Activated CD8-positive, alpha-beta T cell treated with anti-CD3 and anti-CD28 coated beads, Interleukin-2, amount 10 ng/mL, durations not matched to agents 7 days and 5 days (primary cell): ENCODE measurements around the gene ERFL. TPM values are rescaled to one million over a fixed set of nuclear protein-coding genes. Genes with fewer than 3 reads are reported as not detected.
"Not testable (repeated sequence)": the region's sequence is repeated elsewhere in the genome, so short reads cannot be mapped to it uniquely, and the experiment has no call there.

Source experiments
- ATAC-seq: fragments of 150-1000 bp; cut with Tn5 transposase; one replicate; pipeline ENCODE4 v1.10.0; 2021; ENCODE audit warnings: moderate library complexity
- CTCF ChIA-PET: fragments of 350-600 bp; sonication (Branson Sonifier 250); formaldehyde crosslinking; loops from one replicate; lab custom pipeline; 2021; ENCODE audit warnings: antibody characterized with exemption; lab: Charles Lee
- POLR2A ChIA-PET: fragments of 350-600 bp; sonication (Branson Sonifier 250); formaldehyde crosslinking; loops from one replicate; lab custom pipeline; 2021; ENCODE audit warnings: antibody characterized with exemption; lab: Charles Lee
- DNase-seq: peaks from one replicate; pipeline ENCODE4 v3.0.0-alpha.2; 2020
- H3K27ac Mint-ChIP-seq: one replicate; pipeline ENCODE4 v1.8.0; 2021; ENCODE audit warnings: mild to moderate bottlenecking, mixed read lengths
- H3K27me3 Mint-ChIP-seq: one replicate; pipeline ENCODE4 v1.8.0; 2021; ENCODE audit warnings: low read depth, mixed read lengths
- H3K36me3 Mint-ChIP-seq: one replicate; pipeline ENCODE4 v1.8.0; 2021; ENCODE audit warnings: low read depth, mixed read lengths
- H3K4me1 Mint-ChIP-seq: one replicate; pipeline ENCODE4 v1.8.0; 2021; ENCODE audit warnings: low read depth, mixed read lengths
- H3K4me3 Mint-ChIP-seq: one replicate; pipeline ENCODE4 v1.8.0; 2021; ENCODE audit warnings: mild to moderate bottlenecking, mixed read lengths
- H3K9me3 Mint-ChIP-seq: one replicate; pipeline ENCODE4 v1.8.0; 2022; ENCODE audit warnings: mixed read lengths; ENCODE audit not compliant: insufficient read depth
- total RNA-seq, 2 experiments: library from RNA; stranded (reverse); gene quantifications; one replicate each; pipeline ENCODE4 v1.2.3, GENCODE V29; 2021

ERFL gene
- total RNA-seq, 2 experiments from 2014 or later = 0.84 to 1.1 TPM

GRCh38 chr19:41879670-41880328 lies 48.5 kb downstream of the ERFL start:
- Mint-ChIP-seq H3K4me1 (peaks cover 68% of the 10 kb centered on the region), H3K36me3 (peaks cover 18% of the 10 kb centered on the region), H3K9me3 (no peaks in the 10 kb centered on the region), H3K4me3 (no peak overlapping the region), H3K27ac (peak overlapping the region; percentile 70), H3K27me3 (no peaks in the 10 kb centered on the region)
- DNase-seq = no peak
- POLR2A ChIA-PET = no interaction called here
- ATAC-seq = no peak
- CTCF ChIA-PET = no interaction called here

GRCh38 chr19:41879080-41879479 lies 49.2 kb downstream of the ERFL start:
- Mint-ChIP-seq H3K27ac (no peak overlapping the region), H3K4me3 (no peak overlapping the region), H3K36me3 (peaks cover 13% of the 10 kb centered on the region), H3K27me3 (no peaks in the 10 kb centered on the region), H3K4me1 (peaks cover 73% of the 10 kb centered on the region), H3K9me3 (no peaks in the 10 kb centered on the region)
- no peak for DNase-seq
- no peak for ATAC-seq
- POLR2A ChIA-PET = interaction anchor here (9.3 kb wide), 1 partner anchor 8 kb away, joined by 241 read pairs; the partner anchor contains the start of gene ARHGEF1
- CTCF ChIA-PET = interaction anchor here (6.7 to 9.1 kb wide), 2 partner anchors 8 to 19 kb away, joined by 41 to 176 read pairs; partner anchors contain the start of genes ARHGEF1 and RPS19

GRCh38 chr19:41877916-41878905 lies 50.0 kb downstream of the ERFL start:
- no peaks in the 10 kb centered on the region for H3K9me3 Mint-ChIP-seq
- H3K27me3 Mint-ChIP-seq = no peaks in the 10 kb centered on the region
- peaks cover 10% of the 10 kb centered on the region for H3K36me3 Mint-ChIP-seq
- peak overlapping the region; percentile 67 for H3K4me3 Mint-ChIP-seq
- DNase-seq = no peak
- CTCF ChIA-PET = interaction anchor here (1.2 to 9.1 kb wide), 3 partner anchors 9 to 72 kb away, joined by 3 to 176 read pairs (median 41); partner anchors contain the start of genes ARHGEF1 and RPS19
- POLR2A ChIA-PET = interaction anchor here (2.4 to 9.3 kb wide), 3 partner anchors 9 to 18 kb away, joined by 12 to 241 read pairs (median 39); partner anchors contain the start of genes ARHGEF1 and RPS19
- peaks cover 80% of the 10 kb centered on the region for H3K4me1 Mint-ChIP-seq
- peak overlapping the region; percentile 95 for H3K27ac Mint-ChIP-seq
- no peak for ATAC-seq

GRCh38 chr19:41876847-41877832 lies 51.1 kb downstream of the ERFL start, which contains the start of gene CD79A:
TSS of gene CD79A (plus strand) at chr19:41877279. CDS start at chr19:41877305, 26 bp downstream.
- peaks cover 86% of the 10 kb centered on the region for H3K4me1 Mint-ChIP-seq
- peak within 1 kb of the TSS; percentile 67 for H3K4me3 Mint-ChIP-seq
- ATAC-seq = no peak

GRCh38 chr19:41875973-41876372 lies 52.3 kb downstream of the ERFL start:
- H3K9me3 Mint-ChIP-seq, ATAC-seq, H3K27me3 Mint-ChIP-seq, DNase-seq: not testable (repeated sequence)
- H3K4me1 Mint-ChIP-seq = peaks cover 90% of the 10 kb centered on the region
- CTCF ChIA-PET = interaction anchor here (0.6 to 9.1 kb wide), 4 partner anchors 11 to 70 kb away, joined by 3 to 176 read pairs (median 38); partner anchors contain the start of genes ARHGEF1 and RPS19
- H3K4me3 Mint-ChIP-seq = peak overlapping the region; percentile 55
- peak overlapping the region; percentile 95 for H3K27ac Mint-ChIP-seq
- peaks cover 25% of the 10 kb centered on the region for H3K36me3 Mint-ChIP-seq
- POLR2A ChIA-PET = interaction anchor here (1.0 to 9.3 kb wide), 4 partner anchors 11 to 69 kb away, joined by 5 to 241 read pairs (median 26); partner anchors contain the start of genes ARHGEF1 and RPS19

More at GRCh38 chr19:41876847-41877832, 51.1 kb downstream of the ERFL start, which contains the start of gene CD79A:
- ChIA-PET POLR2A (interaction anchor here (2.4 to 9.3 kb wide), 3 partner anchors 10 to 17 kb away, joined by 12 to 241 read pairs (median 39); partner anchors contain the start of genes ARHGEF1 and RPS19), CTCF (interaction anchor here (1.2 to 9.1 kb wide), 3 partner anchors 10 to 74 kb away, joined by 3 to 176 read pairs (median 41); partner anchors contain the start of genes ARHGEF1 and RPS19)
- H3K27me3 Mint-ChIP-seq = no peaks in the 10 kb centered on the region
- DNase-seq = no peak
- H3K9me3 Mint-ChIP-seq = no peaks in the 10 kb centered on the region
- H3K27ac Mint-ChIP-seq = peak within 1 kb of the TSS; percentile 95
- peaks cover 14% of the 10 kb centered on the region for H3K36me3 Mint-ChIP-seq

GRCh38 chr19:41872775-41873647 lies 55.2 kb downstream of the ERFL start:
- peaks cover 52% of the 10 kb centered on the region for H3K36me3 Mint-ChIP-seq
- DNase-seq (peak; percentile 79), ATAC-seq (no peak)
- no peaks in the 10 kb centered on the region for H3K27me3 Mint-ChIP-seq
- CTCF ChIA-PET = interaction anchor here (0.5 to 9.1 kb wide), 20 partner anchors 9 to 85 kb away, joined by 3 to 176 read pairs (median 8); partner anchors contain the start of genes ARHGEF1, ERFL, RABAC1 and RPS19
- peak overlapping the region; percentile 94 for H3K27ac Mint-ChIP-seq
- H3K9me3 Mint-ChIP-seq = no peaks in the 10 kb centered on the region
- H3K4me1 Mint-ChIP-seq = peaks cover 93% of the 10 kb centered on the region
- POLR2A ChIA-PET = interaction anchor here (0.7 to 9.3 kb wide), 13 partner anchors 8 to 86 kb away, joined by 3 to 241 read pairs (median 4); partner anchors contain the start of genes ARHGEF1, RABAC1 and RPS19
- H3K4me3 Mint-ChIP-seq = no peak overlapping the region

- H3K4me3 Mint-ChIP-seq = peak overlapping the region; percentile 63
- ATAC-seq = no peak
- H3K36me3 Mint-ChIP-seq = peaks cover 56% of the 10 kb centered on the region
- H3K27me3 Mint-ChIP-seq = no peaks in the 10 kb centered on the region
- ChIA-PET CTCF (interaction anchor here (1.1 to 9.1 kb wide), 14 partner anchors 9 to 85 kb away, joined by 3 to 176 read pairs (median 12); partner anchors contain the start of genes ARHGEF1, ERFL, RABAC1 and RPS19), POLR2A (interaction anchor here (0.8 to 9.3 kb wide), 7 partner anchors 10 to 87 kb away, joined by 3 to 241 read pairs (median 8); partner anchors contain the start of genes ARHGEF1, RABAC1 and RPS19)
- H3K4me1 Mint-ChIP-seq = peaks cover 92% of the 10 kb centered on the region
- no peaks in the 10 kb centered on the region for H3K9me3 Mint-ChIP-seq
- DNase-seq = no peak
- H3K27ac Mint-ChIP-seq = peak overlapping the region; percentile 94
Observed at GRCh38 chr19:41872384-41872774, 55.9 kb downstream of the ERFL start.

- Mint-ChIP-seq H3K4me3 (peak overlapping the region; percentile 63), H3K36me3 (peaks cover 58% of the 10 kb centered on the region), H3K9me3 (no peaks in the 10 kb centered on the region), H3K27ac (peak overlapping the region; percentile 94), H3K4me1 (peaks cover 91% of the 10 kb centered on the region), H3K27me3 (no peaks in the 10 kb centered on the region)
- DNase-seq = peak; percentile 87
- POLR2A ChIA-PET = interaction anchor here (0.8 to 9.3 kb wide), 8 partner anchors 9 to 88 kb away, joined by 3 to 241 read pairs (median 12); partner anchors contain the start of genes ARHGEF1, RABAC1 and RPS19
- CTCF ChIA-PET = interaction anchor here (1.2 to 9.1 kb wide), 11 partner anchors 8 to 87 kb away, joined by 3 to 176 read pairs (median 24); partner anchors contain the start of genes ARHGEF1, ERFL, RABAC1 and RPS19
- peak; percentile 63 for ATAC-seq
Observed at GRCh38 chr19:41871573-41872383, 56.5 kb downstream of the ERFL start.
